ENCODE data around the gene CD99L2.

- TF ChIP-seq CTCF (conservative IDR thresholded peaks at IDR 0.05 in 1 of 2, IDR thresholded peaks at IDR 0.05 in 1 of 2; ENCODE audit: low read depth in 1 of 2, low read length in 2 of 2) (no peak), EZH2 (IDR thresholded peaks at IDR 0.05; ENCODE audit: low read length, missing control alignments) (no peak)
Observed at GRCh38 chrX:150792949-150793527, 105.4 kb downstream of the CD99L2 start.
